ENCODE results near the gene VPS37C. TPM values are rescaled to one million over a fixed set of nuclear protein-coding genes. Genes with fewer than 3 reads are reported as not detected.
"Not testable (repeated sequence)": the region's sequence is repeated elsewhere in the genome, so short reads cannot be mapped to it uniquely, and the experiment has no call there.

VPS37C gene
- total RNA-seq, 1 donor from 2014 or later = 15.8 TPM

DNA sequence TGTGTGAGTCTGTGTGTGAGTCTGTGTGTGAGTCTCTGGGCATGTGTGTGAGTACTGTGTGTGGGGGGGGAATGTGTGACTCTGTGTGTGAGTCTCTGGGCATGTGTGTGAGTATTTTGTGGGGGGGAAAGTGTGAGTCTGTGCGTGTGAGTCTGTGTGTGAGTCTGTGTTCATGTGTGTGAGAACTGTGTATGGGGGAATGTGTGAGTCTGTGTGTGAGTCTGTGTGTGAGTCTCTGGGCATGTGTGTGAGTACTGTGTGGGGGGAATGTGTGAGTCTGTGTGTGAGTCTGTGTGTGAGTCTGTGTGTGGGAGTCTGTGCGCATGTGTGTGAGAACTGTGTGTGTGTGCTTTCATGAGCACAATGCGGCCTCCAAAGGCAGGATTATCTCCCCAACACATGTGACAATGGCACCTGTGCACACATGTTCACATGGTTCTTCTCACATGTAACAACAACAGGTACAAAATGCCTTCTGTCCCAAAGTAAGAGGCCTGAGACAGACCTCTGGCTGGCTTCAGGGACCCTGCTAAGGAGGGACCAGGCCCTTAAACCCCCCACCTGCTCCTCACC lies 57.3 kb downstream of the VPS37C start:
- DNase-seq = no peak
- no peaks in the 10 kb centered on the region for H3K36me3 ChIP-seq
- H3K9me3 ChIP-seq (replicated peaks) = no peaks in the 10 kb centered on the region
- H3K27ac ChIP-seq (replicated peaks) = no peak overlapping the region
- H3K4me1 ChIP-seq = no peaks in the 10 kb centered on the region
- no peak overlapping the region for H3K4me3 ChIP-seq
- TF ChIP-seq, protein P1, sequence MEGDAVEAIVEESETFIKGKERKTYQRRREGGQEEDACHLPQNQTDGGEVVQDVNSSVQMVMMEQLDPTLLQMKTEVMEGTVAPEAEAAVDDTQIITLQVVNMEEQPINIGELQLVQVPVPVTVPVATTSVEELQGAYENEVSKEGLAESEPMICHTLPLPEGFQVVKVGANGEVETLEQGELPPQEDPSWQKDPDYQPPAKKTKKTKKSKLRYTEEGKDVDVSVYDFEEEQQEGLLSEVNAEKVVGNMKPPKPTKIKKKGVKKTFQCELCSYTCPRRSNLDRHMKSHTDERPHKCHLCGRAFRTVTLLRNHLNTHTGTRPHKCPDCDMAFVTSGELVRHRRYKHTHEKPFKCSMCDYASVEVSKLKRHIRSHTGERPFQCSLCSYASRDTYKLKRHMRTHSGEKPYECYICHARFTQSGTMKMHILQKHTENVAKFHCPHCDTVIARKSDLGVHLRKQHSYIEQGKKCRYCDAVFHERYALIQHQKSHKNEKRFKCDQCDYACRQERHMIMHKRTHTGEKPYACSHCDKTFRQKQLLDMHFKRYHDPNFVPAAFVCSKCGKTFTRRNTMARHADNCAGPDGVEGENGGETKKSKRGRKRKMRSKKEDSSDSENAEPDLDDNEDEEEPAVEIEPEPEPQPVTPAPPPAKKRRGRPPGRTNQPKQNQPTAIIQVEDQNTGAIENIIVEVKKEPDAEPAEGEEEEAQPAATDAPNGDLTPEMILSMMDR (IDR thresholded peaks at IDR 0.05; ENCODE audit: borderline replicate concordance) = no peak
- intact Hi-C loops (cut with micrococcal nuclease) = no loop called here
- no peaks in the 10 kb centered on the region for H3K27me3 ChIP-seq (ENCODE audit: low read depth)

DNA sequence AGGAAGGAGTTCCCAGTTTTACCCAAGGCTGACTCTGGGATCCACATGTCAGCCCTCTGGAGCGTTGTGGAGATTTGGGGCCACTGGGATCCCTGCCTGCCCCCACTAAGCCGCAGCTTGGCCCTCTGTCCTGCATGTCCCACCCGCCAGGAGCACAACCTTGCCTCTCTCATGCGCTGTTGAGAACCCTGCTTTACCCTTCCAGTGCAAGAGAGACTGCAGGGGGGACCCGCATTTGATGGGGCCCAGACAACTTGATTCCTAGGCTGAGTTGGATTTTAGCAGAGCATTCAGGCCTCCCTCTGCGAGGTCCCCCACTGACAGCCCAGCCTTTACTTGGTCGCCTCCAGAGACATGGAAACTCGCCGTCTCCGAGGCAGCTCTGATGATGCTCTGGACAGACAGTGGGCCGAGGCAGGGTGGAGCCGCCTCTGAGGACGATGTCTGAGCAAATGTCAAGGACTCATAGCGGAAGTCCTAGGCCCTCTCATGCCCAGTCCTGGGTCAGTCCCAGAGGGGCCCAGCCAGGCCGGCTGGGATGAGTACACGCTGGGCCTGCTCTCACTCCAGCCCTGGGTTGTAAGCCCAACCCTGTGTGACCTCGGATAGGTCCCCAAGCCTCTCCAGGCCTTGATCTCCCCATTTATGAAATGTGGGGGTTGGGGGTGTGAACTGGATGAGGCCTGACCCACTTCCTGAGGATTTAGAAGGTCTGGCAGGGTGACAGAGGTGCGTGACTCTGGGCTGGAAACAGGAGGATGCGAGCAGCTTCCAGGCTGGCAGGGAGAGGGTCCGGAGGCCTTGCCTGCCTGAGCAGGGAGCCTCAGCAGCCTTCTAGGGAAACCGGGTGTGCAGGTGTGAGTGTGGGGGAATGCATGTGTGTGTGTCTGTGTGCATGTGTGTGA lies 58.3 kb downstream of the VPS37C start:
- Histone ChIP-seq H3K4me1 (no peaks in the 10 kb centered on the region), H3K36me3 (no peaks in the 10 kb centered on the region), H3K27me3 (ENCODE audit: low read depth) (no peaks in the 10 kb centered on the region), H3K4me3 (no peak overlapping the region), H3K9me3 (replicated peaks) (no peaks in the 10 kb centered on the region), H3K27ac (replicated peaks) (no peak overlapping the region)
- intact Hi-C loops (cut with micrococcal nuclease) = no loop called here
- DNase-seq = no peak
- TF ChIP-seq, protein P1 (IDR thresholded peaks at IDR 0.05; ENCODE audit: borderline replicate concordance) = no peak

DNA sequence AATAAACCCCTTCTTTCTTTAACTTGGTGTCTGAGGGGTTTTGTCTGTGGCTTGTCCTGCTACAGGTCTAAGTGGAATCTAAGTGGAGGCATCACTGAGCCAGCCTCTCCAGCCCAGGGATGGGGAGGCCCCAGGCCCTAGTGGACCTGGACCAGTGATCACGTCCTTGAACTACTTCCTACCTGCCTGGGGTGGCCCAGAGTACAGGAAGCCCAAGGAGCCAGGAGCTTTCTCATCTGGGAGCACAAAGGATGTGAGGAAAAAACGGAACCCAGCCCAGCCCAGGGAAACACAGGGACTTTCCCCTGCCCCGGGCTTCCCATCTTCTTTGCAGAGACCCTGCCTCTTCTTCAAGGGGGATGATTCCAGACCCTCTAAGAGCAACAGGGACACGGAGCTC lies 62.4 kb downstream of the VPS37C start:
- H3K27me3 ChIP-seq (ENCODE audit: low read depth) = peaks cover 7% of the 10 kb centered on the region
- TF ChIP-seq, protein P1 (IDR thresholded peaks at IDR 0.05; ENCODE audit: borderline replicate concordance) = no peak
- no peak for DNase-seq
- no peaks in the 10 kb centered on the region for H3K36me3 ChIP-seq
- no peaks in the 10 kb centered on the region for H3K4me1 ChIP-seq
- intact Hi-C loops (cut with micrococcal nuclease) = no loop called here
- no peak overlapping the region for H3K27ac ChIP-seq (replicated peaks)
- no peaks in the 10 kb centered on the region for H3K9me3 ChIP-seq (replicated peaks)
- H3K4me3 ChIP-seq = no peak overlapping the region

DNA sequence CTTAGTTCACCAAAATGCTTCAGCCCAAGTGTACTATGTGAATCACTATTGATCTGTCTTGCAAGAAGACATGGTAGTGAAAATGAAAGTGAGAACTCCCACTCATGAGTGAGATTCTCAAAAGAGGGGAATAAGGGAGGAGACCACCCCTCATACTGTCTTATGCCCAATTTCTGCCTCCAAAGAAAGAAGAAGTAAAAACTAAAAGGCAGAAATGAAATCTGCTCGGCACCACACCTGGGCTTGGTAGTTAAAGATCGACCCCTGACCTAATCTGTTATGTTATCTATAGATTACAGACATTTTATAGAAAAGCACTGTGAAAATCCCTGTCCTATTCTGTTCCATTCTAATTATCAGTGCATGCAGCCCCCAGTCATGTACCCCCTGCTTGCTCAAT lies 63.0 kb downstream of the VPS37C start:
- H3K27ac ChIP-seq (replicated peaks); H3K4me3 ChIP-seq; DNase-seq; intact Hi-C loops (cut with micrococcal nuclease); H3K4me1 ChIP-seq; H3K36me3 ChIP-seq; H3K27me3 ChIP-seq (ENCODE audit: low read depth); H3K9me3 ChIP-seq (replicated peaks): not testable (repeated sequence)

DNA sequence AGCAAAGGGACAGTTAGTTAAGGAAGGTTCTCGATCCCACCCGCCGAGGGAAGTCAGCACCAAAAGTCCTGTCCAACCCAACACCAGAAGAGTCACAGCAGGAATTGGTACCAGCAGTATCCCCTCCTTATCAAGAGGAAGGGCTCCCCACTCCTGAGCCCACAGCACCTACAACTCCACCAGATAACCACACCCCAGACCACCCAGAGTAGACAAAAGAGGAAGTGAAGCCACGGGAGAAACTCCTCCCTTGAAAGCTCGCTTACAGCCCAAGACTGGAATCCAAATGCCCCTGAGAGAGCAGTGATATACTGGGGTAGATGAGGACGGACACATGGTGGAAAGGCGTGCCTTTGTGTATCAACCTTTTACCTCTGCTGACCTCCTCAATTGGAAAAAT lies 66.2 kb downstream of the VPS37C start:
- Histone ChIP-seq H3K4me1 (no peaks in the 10 kb centered on the region), H3K36me3 (no peaks in the 10 kb centered on the region), H3K4me3 (no peak overlapping the region), H3K9me3 (replicated peaks) (no peaks in the 10 kb centered on the region), H3K27ac (replicated peaks) (no peak overlapping the region), H3K27me3 (ENCODE audit: low read depth) (peaks cover 7% of the 10 kb centered on the region)
- no peak for DNase-seq
- intact Hi-C loops (cut with micrococcal nuclease) = no loop called here
- TF ChIP-seq, protein P1 (IDR thresholded peaks at IDR 0.05; ENCODE audit: borderline replicate concordance) = no peak

DNA sequence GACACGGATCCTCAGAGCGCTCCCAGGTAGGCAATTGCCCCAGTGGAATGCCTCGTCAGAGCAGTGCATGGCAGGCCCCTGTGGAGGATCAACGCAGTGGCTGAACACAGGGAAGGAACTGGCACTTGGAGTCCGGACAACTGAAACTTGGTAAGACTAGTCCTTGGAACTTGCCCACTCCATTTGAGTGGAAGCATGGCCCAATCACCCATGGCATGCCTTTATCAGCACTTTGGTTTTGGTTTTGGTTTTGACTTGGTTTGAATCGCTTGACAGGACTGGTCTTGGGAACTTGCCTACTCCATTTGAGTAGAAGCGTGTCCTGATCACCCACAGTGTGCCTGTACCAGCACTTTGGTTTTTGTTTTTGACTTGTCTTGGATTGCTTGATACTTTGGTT lies 67.1 kb downstream of the VPS37C start:
- H3K36me3 ChIP-seq; DNase-seq; H3K27me3 ChIP-seq (ENCODE audit: low read depth); H3K4me1 ChIP-seq; H3K4me3 ChIP-seq; H3K9me3 ChIP-seq (replicated peaks); H3K27ac ChIP-seq (replicated peaks); intact Hi-C loops (cut with micrococcal nuclease): not testable (repeated sequence)
